Muscle of leg (tissue), 11 donors: Measurements from ENCODE around the gene BTBD9. TPM values are rescaled to one million over a fixed set of nuclear protein-coding genes. Genes with fewer than 3 reads are reported as not detected.
"Not testable (repeated sequence)": the region's sequence is repeated elsewhere in the genome, so short reads cannot be mapped to it uniquely, and the experiment has no call there.

Experiments used
- DNase-seq: peaks from one replicate; pipeline ENCODE4 v3.0.0; 2013
- H3K27ac ChIP-seq: one replicate; pipeline ENCODE4 v1.5.1; 2013; ENCODE audit warnings: mild to moderate bottlenecking, low read length, control low read depth
- H3K27me3 ChIP-seq: one replicate; pipeline ENCODE4 v1.6.1; 2013; ENCODE audit warnings: low read length; ENCODE audit not compliant: control insufficient read depth, insufficient read depth
- H3K36me3 ChIP-seq: one replicate; pipeline ENCODE4 v1.6.1; 2013; ENCODE audit warnings: low read length; ENCODE audit not compliant: control insufficient read depth, insufficient read depth
- H3K4me1 ChIP-seq: one replicate; pipeline ENCODE4 v1.6.1; 2013; ENCODE audit warnings: low read length; ENCODE audit not compliant: control insufficient read depth, insufficient read depth
- H3K4me3 ChIP-seq: one replicate; pipeline ENCODE4 v1.5.1; 2013; ENCODE audit warnings: low read length, control low read depth
- H3K9me3 ChIP-seq: replicated peaks from 2 replicates; pipeline ENCODE4 v1.6.1; 2013; ENCODE audit warnings: low read depth, low read length; ENCODE audit not compliant: control insufficient read depth
- WGBS: methylation state at CpG from one replicate; pipeline ENCODE4 v1.1.5; 2013; ENCODE audit warnings: missing lambda C conversion rate; ENCODE audit not compliant: insufficient coverage; 5-methylcytosine and 5-hydroxymethylcytosine counted together
- polyA plus RNA-seq, 8 donors: library from polyadenylated mRNA; unstranded; fragments of 120-200 nt; gene quantifications; one replicate each; pipeline versions ENCODE4 v1.2.1 to v1.2.3, GENCODE V29; 2013; ENCODE audit warnings: inconsistent platforms in 1 of 8, low replicate concordance in 1 of 8; ENCODE audit not compliant: insufficient read length in 8 of 8, insufficient read depth in 1 of 8
- total RNA-seq: library from RNA; stranded (reverse); fragments of 120-200 nt; gene quantifications from one replicate; pipeline ENCODE4 v1.2.4, GENCODE V29; 2013

The BTBD9 gene
- total and polyA plus RNA-seq, 9 donors: 6.5 to 10.5 (median 8.2) TPM

DNA sequence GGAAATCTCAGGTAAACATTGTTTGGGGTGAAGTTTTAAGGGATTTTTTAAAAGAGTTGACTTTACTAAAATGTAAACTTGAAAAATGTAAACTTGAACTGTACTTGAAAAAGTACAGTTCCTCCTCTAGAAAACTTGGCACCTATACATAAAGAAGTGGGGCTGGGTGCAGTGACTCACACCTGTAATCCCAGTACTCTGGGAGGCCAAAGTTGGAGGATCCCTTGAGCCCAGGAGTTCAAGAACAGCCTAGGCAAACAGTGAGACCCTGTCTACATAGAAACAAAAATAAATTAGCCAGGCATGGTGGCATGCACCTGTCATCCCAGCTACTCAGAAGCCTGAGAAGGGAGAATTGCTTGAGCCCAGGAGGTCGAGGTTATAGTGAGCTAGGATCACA is 7.2 kb downstream of the BTBD9 start:
- Histone ChIP-seq H3K4me3 (no peak overlapping the region), H3K27me3 (no peaks in the 10 kb centered on the region), H3K9me3 (peaks cover 4% of the 10 kb centered on the region), H3K4me1 (no peaks in the 10 kb centered on the region), H3K36me3 (no peaks in the 10 kb centered on the region), H3K27ac (no peak overlapping the region)
- DNase-seq: no peak
- no CpG with 5 or more reads among the region's 1 CpG for WGBS

DNA sequence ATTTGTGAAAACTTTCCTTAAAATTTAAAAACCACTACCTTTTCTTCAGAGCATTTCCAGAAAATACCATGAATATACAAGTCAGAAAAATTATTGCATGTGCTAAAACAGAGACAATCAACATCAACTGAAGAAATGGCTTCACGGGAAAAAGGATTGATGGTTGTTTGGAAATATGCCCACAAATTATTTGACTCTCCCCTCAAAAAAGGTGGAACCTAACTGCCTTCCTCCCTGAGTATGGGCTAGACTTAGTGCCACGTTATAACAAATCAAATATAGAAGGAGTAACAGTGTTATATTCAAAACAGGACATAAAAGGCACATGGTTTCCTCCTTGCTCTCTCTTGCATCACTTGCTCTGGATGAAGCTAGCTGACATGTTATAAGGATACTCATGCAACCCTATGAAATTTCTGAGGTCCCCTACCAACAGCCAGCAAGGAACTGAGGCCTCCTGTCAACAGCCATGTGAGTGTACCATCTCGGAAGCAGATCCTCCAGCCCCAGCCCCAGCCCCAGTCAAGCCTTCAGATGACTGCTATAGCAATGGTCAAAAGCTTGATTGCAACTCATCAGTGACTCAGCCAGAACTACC is 8.4 kb downstream of the BTBD9 start:
- Histone ChIP-seq H3K36me3 (no peaks in the 10 kb centered on the region), H3K27ac (no peak overlapping the region), H3K9me3 (peaks cover 4% of the 10 kb centered on the region), H3K27me3 (no peaks in the 10 kb centered on the region), H3K4me1 (no peaks in the 10 kb centered on the region), H3K4me3 (no peak overlapping the region)
- no CpG with 5 or more reads among the region's 3 CpGs for WGBS
- DNase-seq: no peak

DNA sequence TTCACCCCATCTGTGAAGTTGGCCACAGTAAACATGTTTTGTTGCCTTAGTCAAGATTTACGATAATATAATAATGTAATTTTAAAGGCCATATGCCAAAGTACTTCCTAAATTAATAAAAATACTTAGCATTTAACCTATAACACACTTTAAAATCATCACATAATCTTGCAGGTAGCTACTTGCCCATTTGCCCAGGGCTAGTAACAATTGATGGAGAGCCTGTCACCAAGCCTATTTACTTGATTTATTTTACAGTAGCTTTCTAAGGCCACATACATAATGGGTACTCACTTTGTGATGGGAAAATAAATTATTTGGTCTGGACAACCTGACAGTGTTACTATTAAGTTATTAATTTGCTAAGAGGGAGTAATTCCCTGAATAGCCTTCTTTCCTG is 14.5 kb downstream of the BTBD9 start:
- WGBS: no CpG with 5 or more reads among the region's 1 CpG
- H3K27me3 ChIP-seq: no peaks in the 10 kb centered on the region
- H3K9me3 ChIP-seq: peaks cover 4% of the 10 kb centered on the region
- no peak overlapping the region for H3K4me3 ChIP-seq
- DNase-seq: no peak
- no peak overlapping the region for H3K27ac ChIP-seq
- H3K4me1 ChIP-seq: no peaks in the 10 kb centered on the region
- no peaks in the 10 kb centered on the region for H3K36me3 ChIP-seq

DNA sequence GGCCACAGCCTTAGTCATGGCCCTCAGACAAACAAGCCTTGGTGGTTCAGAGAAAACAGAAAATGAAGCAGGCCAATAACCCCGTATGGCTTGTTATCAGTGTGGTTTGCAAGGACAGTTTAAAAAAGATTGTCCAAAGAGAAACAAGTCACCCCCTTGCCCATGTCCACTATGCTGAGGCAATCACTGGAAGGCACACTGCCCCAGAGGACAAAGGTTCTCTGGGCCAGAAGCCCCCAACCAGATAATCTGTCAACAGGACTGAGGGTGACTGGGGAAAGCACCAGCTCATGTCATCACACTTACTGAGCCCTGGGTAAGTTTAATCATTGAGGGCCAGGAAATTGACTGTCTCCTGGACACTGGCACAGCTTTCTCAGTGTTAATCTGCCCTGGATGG is 20.4 kb downstream of the BTBD9 start:
- not testable (repeated sequence) for H3K4me3 ChIP-seq

DNA sequence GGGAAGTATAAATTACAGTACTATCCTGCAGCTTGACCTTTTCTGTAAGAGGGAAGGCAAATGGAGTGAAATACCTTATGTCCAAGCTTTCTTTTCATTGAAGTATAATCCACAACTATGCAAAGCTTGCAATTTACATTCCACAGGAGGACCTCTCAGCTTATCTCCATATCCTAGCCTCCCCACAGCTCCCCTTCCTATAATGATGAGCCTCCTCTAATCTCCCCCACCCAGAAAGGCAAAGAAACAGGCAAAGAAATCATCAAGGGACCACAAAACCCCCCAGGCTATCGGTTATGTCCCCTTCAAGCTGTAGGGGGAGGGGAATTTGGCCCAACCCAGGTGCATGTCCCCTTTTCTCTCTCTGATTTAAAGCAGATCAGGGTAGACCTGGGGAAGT is 21.4 kb downstream of the BTBD9 start:
- WGBS: no CpG with 5 or more reads among the region's 1 CpG
- H3K27me3 ChIP-seq: not testable (repeated sequence)

More for the DNA sequence above, 20.4 kb downstream of the BTBD9 start:
- not testable (repeated sequence) for H3K9me3 ChIP-seq, H3K27me3 ChIP-seq, H3K36me3 ChIP-seq, H3K27ac ChIP-seq, H3K4me1 ChIP-seq, DNase-seq
- no CpG with 5 or more reads among the region's 1 CpG for WGBS

DNA sequence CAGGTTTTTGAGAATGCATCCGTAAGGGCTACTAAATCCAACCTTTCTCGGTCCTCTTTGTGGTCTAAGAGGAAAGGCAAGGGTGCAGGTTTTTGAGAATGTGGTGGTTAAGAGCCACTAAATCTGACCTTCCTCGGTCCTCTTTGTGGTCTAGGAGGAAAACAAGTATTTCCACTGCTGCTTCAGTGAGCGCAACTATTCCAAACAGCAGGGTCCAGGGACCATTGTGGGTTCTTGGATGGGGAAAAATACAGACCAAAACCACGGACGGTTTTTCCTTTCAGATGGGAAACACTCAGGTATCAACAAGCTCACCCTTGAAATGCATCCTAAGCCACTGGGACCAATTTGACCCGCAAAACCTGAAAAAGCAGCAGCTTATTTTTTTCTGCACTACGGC is 21.9 kb downstream of the BTBD9 start:
- Histone ChIP-seq H3K4me3 (no peak overlapping the region), H3K9me3 (no peaks in the 10 kb centered on the region), H3K4me1 (no peaks in the 10 kb centered on the region), H3K27me3 (no peaks in the 10 kb centered on the region), H3K27ac (no peak overlapping the region), H3K36me3 (no peaks in the 10 kb centered on the region)
- DNase-seq: no peak
- 83% methylated on average over 3 of the region's 8 CpGs for WGBS

More for the DNA sequence above, 21.4 kb downstream of the BTBD9 start:
- not testable (repeated sequence) for H3K9me3 ChIP-seq, DNase-seq, H3K4me3 ChIP-seq, H3K27ac ChIP-seq, H3K36me3 ChIP-seq, H3K4me1 ChIP-seq

DNA sequence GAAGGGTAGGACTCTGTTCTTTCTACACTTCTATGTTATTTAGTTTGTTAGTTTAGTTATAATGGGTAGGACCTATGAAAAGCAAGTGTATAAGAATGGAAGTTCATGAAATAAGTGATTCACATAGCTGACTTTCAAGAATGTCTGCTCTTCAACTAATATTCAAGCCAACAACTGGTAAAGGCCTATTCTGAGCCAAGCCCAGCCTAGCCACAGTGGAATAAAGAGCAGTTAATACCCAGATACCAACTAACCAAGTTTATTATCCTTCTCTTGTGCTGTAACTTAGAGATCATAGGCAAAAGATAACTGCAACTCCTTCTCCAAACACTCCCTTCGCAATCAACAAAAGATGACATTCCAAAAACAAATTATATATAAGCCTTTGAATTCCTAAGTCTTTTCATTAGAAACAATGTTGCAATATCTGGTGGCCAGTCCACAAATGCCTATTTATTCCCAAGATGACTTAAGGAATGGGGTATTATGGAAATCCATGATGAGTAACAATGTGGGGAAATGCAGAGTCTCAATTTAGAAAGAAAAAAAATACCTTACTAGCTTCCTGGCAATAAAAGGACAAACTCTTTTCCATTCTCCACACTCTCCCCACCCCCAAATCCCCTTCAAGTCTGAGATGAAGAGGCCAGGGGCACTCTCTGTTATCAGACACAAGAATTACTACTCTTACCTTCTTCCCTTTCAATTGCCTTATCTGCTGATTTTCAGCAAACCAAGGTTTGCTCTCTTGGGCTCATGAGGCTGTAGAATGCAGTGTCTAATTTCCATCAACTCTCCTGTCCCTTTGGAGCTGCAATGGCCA is 27.4 kb downstream of the BTBD9 start:
- Histone ChIP-seq H3K27me3 (no peaks in the 10 kb centered on the region), H3K4me3 (no peak overlapping the region), H3K9me3 (no peaks in the 10 kb centered on the region), H3K27ac (no peak overlapping the region), H3K4me1 (no peaks in the 10 kb centered on the region), H3K36me3 (no peaks in the 10 kb centered on the region)
- no CpG with 5 or more reads among the region's 1 CpG for WGBS
- no peak for DNase-seq

DNA sequence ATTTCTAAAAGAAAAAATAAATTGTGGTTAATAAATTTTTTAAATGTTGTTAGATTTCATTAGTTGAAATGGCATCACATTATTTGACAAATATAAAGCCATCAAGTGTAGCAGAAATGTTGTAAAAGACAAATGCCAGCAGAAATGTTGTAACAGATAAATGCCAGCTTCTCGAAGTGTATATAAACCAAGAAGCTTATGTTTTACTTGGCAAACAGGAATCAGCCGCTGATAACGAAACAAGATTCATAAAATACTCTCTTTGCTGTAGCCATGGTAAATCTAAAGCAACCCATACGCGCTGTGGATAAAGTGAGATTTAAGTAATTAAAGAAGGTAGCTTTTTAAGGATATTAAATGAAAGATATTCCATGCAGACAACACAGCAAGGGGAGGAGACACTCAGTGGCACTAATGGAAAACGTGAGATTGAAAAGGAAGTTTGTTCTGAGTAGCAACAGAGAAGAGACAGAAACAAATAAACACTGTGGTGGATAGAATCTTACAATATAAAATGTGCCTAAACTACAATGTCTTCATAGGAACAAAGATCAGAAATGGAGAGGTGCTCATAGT is 29.6 kb downstream of the BTBD9 start:
- no peaks in the 10 kb centered on the region for H3K4me1 ChIP-seq
- H3K4me3 ChIP-seq: no peak overlapping the region
- no peaks in the 10 kb centered on the region for H3K36me3 ChIP-seq
- peak; percentile 19 for DNase-seq
- no peak overlapping the region for H3K27ac ChIP-seq
- H3K27me3 ChIP-seq: no peaks in the 10 kb centered on the region
- no peaks in the 10 kb centered on the region for H3K9me3 ChIP-seq
- no CpG with 5 or more reads among the region's 6 CpGs for WGBS

DNA sequence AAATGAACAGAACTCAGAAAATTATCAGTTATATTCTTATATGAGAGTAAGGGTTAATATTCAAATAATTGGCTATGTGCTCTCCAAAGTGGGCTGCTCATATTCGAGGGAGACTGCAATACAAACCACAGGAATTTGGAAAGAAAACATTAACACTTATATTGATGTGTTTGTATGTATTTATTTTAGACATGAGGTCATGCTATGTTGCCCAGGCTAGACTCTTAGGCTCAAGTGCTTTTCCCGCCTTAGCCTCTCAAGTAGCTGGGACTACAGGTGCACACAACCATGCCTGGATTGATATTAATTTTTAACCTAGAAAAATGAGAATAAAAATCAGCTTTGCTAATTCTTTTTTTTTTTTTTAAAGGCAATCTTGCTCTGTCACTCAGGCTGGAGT is 35.0 kb downstream of the BTBD9 start:
- Histone ChIP-seq H3K27me3 (no peaks in the 10 kb centered on the region), H3K9me3 (no peaks in the 10 kb centered on the region), H3K4me1 (no peaks in the 10 kb centered on the region), H3K4me3 (no peak overlapping the region), H3K27ac (no peak overlapping the region), H3K36me3 (no peaks in the 10 kb centered on the region)
- WGBS: no CpG with 5 or more reads among the region's 2 CpGs
- DNase-seq: no peak

DNA sequence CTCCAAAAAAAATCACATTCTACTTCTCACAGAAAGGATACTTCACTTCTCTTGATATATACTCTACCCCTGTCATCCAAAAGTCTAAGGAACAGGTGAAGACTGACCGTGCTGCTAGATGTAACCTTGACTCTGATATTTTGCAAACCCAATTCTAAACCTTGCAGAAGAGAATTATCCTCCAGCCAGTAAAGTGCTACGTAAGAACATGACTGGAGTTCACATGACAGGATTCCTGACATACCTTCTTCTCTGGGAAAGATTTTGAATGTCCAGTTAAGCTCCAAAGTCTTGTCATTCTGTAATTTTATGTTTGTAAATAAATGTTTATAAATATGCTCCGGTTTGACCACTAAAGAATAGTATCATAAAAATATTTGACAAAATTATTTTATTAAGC is 35.8 kb downstream of the BTBD9 start:
- Histone ChIP-seq H3K27me3 (no peaks in the 10 kb centered on the region), H3K4me3 (no peak overlapping the region), H3K36me3 (no peaks in the 10 kb centered on the region), H3K27ac (no peak overlapping the region), H3K4me1 (no peaks in the 10 kb centered on the region), H3K9me3 (no peaks in the 10 kb centered on the region)
- DNase-seq: peak; percentile 6
- 20% methylated on average over 1 of the region's 3 CpGs for WGBS
